Endodermal cell (in vitro differentiated cells): Measurements from ENCODE around the gene TXNL4B. TPM values are rescaled to one million over a fixed set of nuclear protein-coding genes. Genes with fewer than 3 reads are reported as not detected.

ENCODE experiments used
- DNase-seq: peaks from one replicate; pipeline ENCODE4 v3.0.0-alpha.2; 2017
- H3K27ac ChIP-seq: 2 replicates; pipeline ENCODE4 v1.5.1; 2013; ENCODE audit warnings: mild to moderate bottlenecking, low read depth, low read length, moderate library complexity
- H3K27me3 ChIP-seq: 2 replicates; pipeline ENCODE4 v1.6.1; 2013; ENCODE audit warnings: mild to moderate bottlenecking, low read length, moderate library complexity; ENCODE audit not compliant: insufficient read depth, control insufficient read depth, poor library complexity, severe bottlenecking
- H3K36me3 ChIP-seq: 2 replicates; pipeline ENCODE4 v1.7.0; 2013; ENCODE audit warnings: mild to moderate bottlenecking, low read length, moderate library complexity; ENCODE audit not compliant: control insufficient read depth, insufficient read depth
- H3K4me1 ChIP-seq: one replicate; pipeline ENCODE4 v1.7.0; 2013; ENCODE audit warnings: low read length; ENCODE audit not compliant: control insufficient read depth, insufficient read depth
- H3K4me3 ChIP-seq: 2 replicates; pipeline ENCODE4 v1.5.1; 2013; ENCODE audit warnings: mild to moderate bottlenecking, low read length, moderate library complexity
- H3K9ac ChIP-seq: 2 replicates; pipeline ENCODE4 v1.6.1; 2013; ENCODE audit warnings: mild to moderate bottlenecking, low read length, moderate library complexity; ENCODE audit not compliant: poor library complexity, severe bottlenecking; ENCODE audit errors: extremely low read depth
- H3K9me3 ChIP-seq: 2 replicates; pipeline ENCODE4 v1.6.1; 2013; ENCODE audit warnings: mild to moderate bottlenecking, low read length, moderate library complexity; ENCODE audit not compliant: control insufficient read depth
- H3K27ac Mint-ChIP-seq: 2 replicates; pipeline ENCODE4 v1.8.0; 2020; ENCODE audit warnings: mixed read lengths
- H3K27me3 Mint-ChIP-seq: 2 replicates; pipeline ENCODE4 v1.8.0; 2021; ENCODE audit warnings: mild to moderate bottlenecking, mixed read lengths; ENCODE audit not compliant: insufficient read depth
- H3K36me3 Mint-ChIP-seq: 2 replicates; pipeline ENCODE4 v1.8.0; 2020; ENCODE audit warnings: low read depth, mixed read lengths
- H3K4me1 Mint-ChIP-seq: 2 replicates; pipeline ENCODE4 v1.8.0; 2020; ENCODE audit warnings: mixed read lengths
- H3K4me3 Mint-ChIP-seq: 2 replicates; pipeline ENCODE4 v1.8.0; 2020; ENCODE audit warnings: mild to moderate bottlenecking, moderate library complexity, mixed read lengths
- H3K9me3 Mint-ChIP-seq: 2 replicates; pipeline ENCODE4 v1.8.0; 2020; ENCODE audit warnings: mild to moderate bottlenecking, mixed read lengths
- CTCF ChIP-seq: fragments of 200-600 bp; sonication (generic); conservative IDR thresholded peaks from 2 replicates; pipeline ENCODE4 v1.5.0; 2021; ENCODE audit warnings: antibody characterized with exemption, mild to moderate bottlenecking
- WGBS, 2 experiments: methylation state at CpG; one replicate each; pipeline versions ENCODE4 v1.1.5 to v1.1.7; 2013; ENCODE audit warnings: missing lambda C conversion rate in 2 of 2, mixed read lengths in 1 of 2; ENCODE audit not compliant: insufficient coverage in 1 of 2, insufficient read length in 1 of 2; 5-methylcytosine and 5-hydroxymethylcytosine counted together
- total RNA-seq, 2 donors: library from RNA; stranded (reverse); fragmentation: NEBNext Ultra II Directional in 1 of 2; extraction: Animal tissue kit (Norgen Biotek cat#: 25700) in 1 of 2; gene quantifications; 2 replicates in 1 of 2; 3 replicates in 1 of 2; pipeline ENCODE4 v1.2.1, GENCODE V29; 2021

The TXNL4B gene
- total RNA-seq, 2 donors from 2014 or later, result 10.6 to 13.1 TPM

DNA sequence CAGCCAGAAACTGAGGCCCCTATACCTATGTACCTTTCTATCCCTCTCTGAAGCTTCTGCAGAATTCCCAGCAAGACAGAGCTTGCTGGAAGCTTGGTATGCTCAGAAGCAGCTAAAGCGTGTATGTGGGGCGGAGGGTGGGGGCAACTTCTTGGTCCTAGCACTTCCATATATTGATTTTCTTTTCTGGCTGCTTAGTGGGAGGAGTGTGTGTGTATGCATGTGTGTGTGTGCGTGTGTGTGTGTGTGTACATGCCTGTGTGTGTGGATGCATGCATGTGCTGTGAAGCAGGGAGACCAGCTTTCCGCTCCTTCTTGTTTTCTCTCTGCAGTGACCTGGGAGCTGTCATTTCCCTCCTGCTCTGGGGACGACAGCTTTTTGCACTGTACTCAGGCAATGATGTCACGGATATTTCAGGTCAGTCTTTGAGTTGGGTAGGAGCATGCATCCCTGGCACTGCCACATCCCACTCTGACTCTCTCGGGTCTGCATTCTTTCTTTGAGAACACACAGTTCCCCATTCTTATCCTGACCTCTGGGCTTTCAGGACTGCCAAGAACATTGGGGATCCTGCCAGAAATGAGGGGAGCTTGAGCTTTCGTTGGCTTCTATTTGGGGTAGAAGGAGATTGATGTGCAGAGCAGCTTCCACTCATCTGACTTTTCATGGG, 19.7 kb downstream of the TXNL4B start:
- no peak overlapping the region for H3K9ac ChIP-seq

DNA sequence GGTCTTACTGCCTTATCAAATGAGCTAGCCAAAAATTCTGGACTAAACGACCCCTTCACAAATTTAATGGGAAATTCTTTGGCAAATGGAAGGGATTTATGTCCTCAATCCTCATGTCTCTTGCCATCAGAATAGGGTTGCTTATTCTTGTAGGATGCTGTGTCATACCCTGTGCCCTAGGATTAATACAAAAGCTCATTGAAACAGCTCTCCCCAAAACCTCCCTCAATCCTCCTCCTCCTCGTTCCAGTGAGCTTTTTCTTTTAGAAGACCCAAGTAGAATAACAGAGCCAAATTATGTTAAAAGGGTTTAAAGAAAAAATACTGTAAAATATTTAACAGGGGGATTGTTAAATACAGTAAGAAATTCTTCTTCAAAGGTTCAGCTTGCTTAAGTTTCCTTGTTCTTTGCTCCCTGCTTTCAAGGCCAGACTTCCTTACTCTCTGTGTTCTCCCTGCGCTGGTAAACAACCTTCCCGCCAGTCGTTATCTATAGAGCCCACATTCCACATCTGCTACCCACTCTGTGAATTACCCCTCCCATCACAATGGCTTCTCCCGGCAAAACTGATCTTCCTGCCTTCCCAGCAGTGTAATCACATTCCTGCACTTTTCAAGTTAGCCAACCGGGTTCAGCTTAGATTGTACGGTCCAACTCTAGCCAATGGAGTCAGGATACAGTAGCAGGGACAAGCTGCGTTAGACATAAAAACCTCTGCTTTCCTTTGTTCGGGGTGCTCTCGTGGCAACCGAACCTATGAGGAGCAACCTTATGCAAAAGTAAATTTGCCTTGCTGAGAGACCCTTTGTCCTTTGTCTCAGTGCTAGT, 20.7 kb downstream of the TXNL4B start:
- H3K9me3 Mint-ChIP-seq, result no peaks in the 10 kb centered on the region
- peak overlapping the region; percentile 94 for H3K27ac Mint-ChIP-seq
- peak; percentile 80 for DNase-seq

More for the DNA sequence above, 19.7 kb downstream of the TXNL4B start:
- no peaks in the 10 kb centered on the region for H3K27me3 ChIP-seq
- Mint-ChIP-seq H3K27me3 (peaks cover 1% of the 10 kb centered on the region), H3K36me3 (no peaks in the 10 kb centered on the region), H3K27ac (no peak overlapping the region), H3K4me3 (no peak overlapping the region), H3K4me1 (peaks cover 24% of the 10 kb centered on the region), H3K9me3 (no peaks in the 10 kb centered on the region)
- H3K9me3 ChIP-seq, result peaks cover 6% of the 10 kb centered on the region
- H3K4me3 ChIP-seq, result no peak overlapping the region
- H3K27ac ChIP-seq, result no peak overlapping the region
- H3K36me3 ChIP-seq, result no peaks in the 10 kb centered on the region
- TF ChIP-seq CTCF, result no peak
- 93 to 95% methylated on average over 3 to 8 of the region's 8 CpGs for WGBS, 2 experiments
- no peaks in the 10 kb centered on the region for H3K4me1 ChIP-seq
- no peak for DNase-seq

GRCh38 chr16:72068930-72069329, 24.5 kb downstream of the TXNL4B start:
- H3K27ac Mint-ChIP-seq, result no peak overlapping the region
- H3K36me3 Mint-ChIP-seq, result peaks cover 6% of the 10 kb centered on the region
- H3K9me3 Mint-ChIP-seq, result peaks cover 7% of the 10 kb centered on the region

More for the DNA sequence above, 20.7 kb downstream of the TXNL4B start:
- peak overlapping the region; percentile 2 for H3K4me3 Mint-ChIP-seq
- H3K4me1 Mint-ChIP-seq, result peaks cover 16% of the 10 kb centered on the region
- Histone ChIP-seq H3K4me3 (no peak overlapping the region), H3K36me3 (no peaks in the 10 kb centered on the region), H3K27ac (no peak overlapping the region), H3K9me3 (peaks cover 6% of the 10 kb centered on the region), H3K27me3 (no peaks in the 10 kb centered on the region), H3K4me1 (no peaks in the 10 kb centered on the region), H3K9ac (no peak overlapping the region)
- H3K27me3 Mint-ChIP-seq, result peaks cover 1% of the 10 kb centered on the region
- 87 to 89% methylated on average over 10 to 12 of the region's 12 CpGs for WGBS, 2 experiments
- H3K36me3 Mint-ChIP-seq, result no peaks in the 10 kb centered on the region
- TF ChIP-seq CTCF, result no peak

More at GRCh38 chr16:72068930-72069329, 24.5 kb downstream of the TXNL4B start:
- no peaks in the 10 kb centered on the region for H3K36me3 ChIP-seq
- 89 to 100% methylated on average over 4 of the region's 4 CpGs for WGBS, 2 experiments
- H3K4me1 ChIP-seq, result peaks cover 4% of the 10 kb centered on the region
- no peak for DNase-seq
- no peak overlapping the region for H3K27ac ChIP-seq
- TF ChIP-seq CTCF, result no peak
- no peak overlapping the region for H3K4me3 Mint-ChIP-seq
- H3K9me3 ChIP-seq, result peaks cover 18% of the 10 kb centered on the region
- H3K27me3 Mint-ChIP-seq, result peaks cover 12% of the 10 kb centered on the region
- H3K9ac ChIP-seq, result no peak overlapping the region
- no peaks in the 10 kb centered on the region for H3K27me3 ChIP-seq
- H3K4me3 ChIP-seq, result no peak overlapping the region
- H3K4me1 Mint-ChIP-seq, result peaks cover 18% of the 10 kb centered on the region
